ENCODE results near the gene CBFA2T2.
"Not testable (repeated sequence)": the region's sequence is repeated elsewhere in the genome, so short reads cannot be mapped to it uniquely, and the experiment has no call there.

The CBFA2T2 gene

GRCh38 chr20:33545763-33546162 lies 55.9 kb downstream of the CBFA2T2 start:
- in situ Hi-C loops (cut with MboI; ENCODE audit: low sequenced_read_pairs) = no loop called here

- in situ Hi-C loops (cut with MboI; ENCODE audit: low sequenced_read_pairs) = no loop called here
Observed at GRCh38 chr20:33549229-33549999, 59.5 kb downstream of the CBFA2T2 start.

- in situ Hi-C loops (cut with MboI; ENCODE audit: low sequenced_read_pairs) = no loop called here
Observed at GRCh38 chr20:33551778-33552177, 61.9 kb downstream of the CBFA2T2 start.

- in situ Hi-C loops (cut with MboI; ENCODE audit: low sequenced_read_pairs) = no loop called here
Observed at GRCh38 chr20:33552519-33552918, 62.6 kb downstream of the CBFA2T2 start.

- in situ Hi-C loops (cut with MboI; ENCODE audit: low sequenced_read_pairs) = no loop called here
Observed at GRCh38 chr20:33553516-33553915, 63.6 kb downstream of the CBFA2T2 start.

- in situ Hi-C loops (cut with MboI; ENCODE audit: low sequenced_read_pairs) = no loop called here
Observed at GRCh38 chr20:33554914-33555420, 65.1 kb downstream of the CBFA2T2 start.

- in situ Hi-C loops (cut with MboI; ENCODE audit: low sequenced_read_pairs) = no loop called here
Observed at GRCh38 chr20:33555755-33556154, 65.9 kb downstream of the CBFA2T2 start.

GRCh38 chr20:33556246-33556645 lies 66.3 kb downstream of the CBFA2T2 start:
- in situ Hi-C loops (cut with MboI; ENCODE audit: low sequenced_read_pairs) = no loop called here

GRCh38 chr20:33558348-33559144 lies 68.7 kb downstream of the CBFA2T2 start:
- in situ Hi-C loops (cut with MboI; ENCODE audit: low sequenced_read_pairs) = no loop called here

GRCh38 chr20:33559212-33559611 lies 69.3 kb downstream of the CBFA2T2 start:
- in situ Hi-C loops (cut with MboI; ENCODE audit: low sequenced_read_pairs) = no loop called here

GRCh38 chr20:33560026-33560425 lies 70.1 kb downstream of the CBFA2T2 start:
- in situ Hi-C loops (cut with MboI; ENCODE audit: low sequenced_read_pairs) = no loop called here

GRCh38 chr20:33561053-33561452 lies 71.2 kb downstream of the CBFA2T2 start:
- in situ Hi-C loops (cut with MboI; ENCODE audit: low sequenced_read_pairs) = not testable (repeated sequence)

GRCh38 chr20:33561692-33562601 lies 72.1 kb downstream of the CBFA2T2 start:
- in situ Hi-C loops (cut with MboI; ENCODE audit: low sequenced_read_pairs) = no loop called here

- in situ Hi-C loops (cut with MboI; ENCODE audit: low sequenced_read_pairs) = no loop called here
Observed at GRCh38 chr20:33563788-33564187, 73.9 kb downstream of the CBFA2T2 start.

- in situ Hi-C loops (cut with MboI; ENCODE audit: low sequenced_read_pairs) = no loop called here
Observed at GRCh38 chr20:33566781-33567603, 77.1 kb downstream of the CBFA2T2 start.

- in situ Hi-C loops (cut with MboI; ENCODE audit: low sequenced_read_pairs) = no loop called here
Observed at GRCh38 chr20:33567949-33568348, 78.1 kb downstream of the CBFA2T2 start.

- in situ Hi-C loops (cut with MboI; ENCODE audit: low sequenced_read_pairs) = no loop called here
Observed at GRCh38 chr20:33568378-33568777, 78.5 kb downstream of the CBFA2T2 start.

GRCh38 chr20:33568868-33569801 lies 79.2 kb downstream of the CBFA2T2 start:
- in situ Hi-C loops (cut with MboI; ENCODE audit: low sequenced_read_pairs) = no loop called here

- in situ Hi-C loops (cut with MboI; ENCODE audit: low sequenced_read_pairs) = no loop called here
Observed at GRCh38 chr20:33569802-33570391, 80.0 kb downstream of the CBFA2T2 start.
